ENCODE data around the gene SELP. TPM values are rescaled to one million over a fixed set of nuclear protein-coding genes. Genes with fewer than 3 reads are reported as not detected.

The SELP gene
- polyA plus RNA-seq, 1 of the 3 experiments (the other 2 are of a cell fraction) = not detected

- Histone ChIP-seq H3K9me2 (no peaks in the 10 kb centered on the region), H3K9ac (no peak overlapping the region), H2AFZ (ENCODE audit: low read depth) (no peak overlapping the region), H3F3A (replicated peaks; ENCODE audit: insufficient read depth) (no peaks in the 10 kb centered on the region), H3K9me3 (no peaks in the 10 kb centered on the region), H3K4me2 (no peak overlapping the region), H3K27me3 (ENCODE audit: insufficient read depth) (peaks cover 4% of the 10 kb centered on the region; the same call in 1 of the 2 replicates), H3K36me3 (replicated peaks in 1 of 2; ENCODE audit: control insufficient read depth in 1 of 2, insufficient read depth in 2 of 2, low read length in 1 of 2) (no peaks in the 10 kb centered on the region), H3K4me3 (ENCODE audit: low read depth in 2 of 2, low read length in 1 of 2) (no peak overlapping the region), H4K20me1 (ENCODE audit: insufficient read depth) (no peaks in the 10 kb centered on the region), H3K79me2 (ENCODE audit: insufficient read depth) (no peaks in the 10 kb centered on the region), H3K27ac (ENCODE audit: low read depth in 2 of 2, low read length in 1 of 2) (no peak overlapping the region), H3K4me1 (ENCODE audit: control insufficient read depth in 1 of 2, insufficient read depth in 2 of 2, low read depth in 1 of 2, low read length in 1 of 2) (no peaks in the 10 kb centered on the region; a peak in 1 of 4 replicates)
- TF ChIP-seq RFX5 (IDR thresholded peaks at IDR 0.05; ENCODE audit: low read length) (no peak), ELF1 (IDR thresholded peaks at IDR 0.05) (no peak), JUND (IDR thresholded peaks at IDR 0.05) (no peak), GATA2 (CRISPR knock-in tag; IDR thresholded peaks at IDR 0.05) (no peak), NRF1 (IDR thresholded peaks at IDR 0.05; ENCODE audit: low read depth, low read length) (no peak), SMC3 (IDR thresholded peaks at IDR 0.05; ENCODE audit: low read depth, low read length) (no peak), EZH2phosphoT487 (IDR thresholded peaks at IDR 0.05; ENCODE audit: borderline replicate concordance, low read depth) (no peak), USF2 (IDR thresholded peaks at IDR 0.05; ENCODE audit: borderline replicate concordance, low read depth, low read length) (no peak)
- ChIA-PET CTCF (no interaction called here), POLR2A (no interaction called here)
- no peak for DNase-seq
- 0% methylated on average over 1 of the region's 1 CpG for WGBS (ENCODE audit: low lambda C conversion rate)
These were observed 59.8 kb downstream of the SELP start for GRCh38 chr1:169570172-169570574.

- Histone ChIP-seq H3K9me3 (no peaks in the 10 kb centered on the region), H3K4me3 (ENCODE audit: low read depth in 2 of 2, low read length in 1 of 2) (no peak overlapping the region), H3K79me2 (ENCODE audit: insufficient read depth) (no peaks in the 10 kb centered on the region), H3F3A (replicated peaks; ENCODE audit: insufficient read depth) (no peaks in the 10 kb centered on the region), H4K20me1 (ENCODE audit: insufficient read depth) (no peaks in the 10 kb centered on the region), H3K4me2 (no peak overlapping the region), H3K4me1 (ENCODE audit: control insufficient read depth in 1 of 2, insufficient read depth in 2 of 2, low read depth in 1 of 2, low read length in 1 of 2) (no peaks in the 10 kb centered on the region; a peak in 1 of 4 replicates), H3K9ac (no peak overlapping the region), H3K27ac (ENCODE audit: low read depth in 2 of 2, low read length in 1 of 2) (no peak overlapping the region), H3K27me3 (ENCODE audit: insufficient read depth) (no peaks in the 10 kb centered on the region), H3K36me3 (replicated peaks in 1 of 2; ENCODE audit: control insufficient read depth in 1 of 2, insufficient read depth in 2 of 2, low read length in 1 of 2) (no peaks in the 10 kb centered on the region), H2AFZ (ENCODE audit: low read depth) (no peak overlapping the region), H3K9me2 (no peaks in the 10 kb centered on the region)
- CTCF ChIA-PET = interaction anchor here (0.7 to 0.9 kb wide), 2 partner anchors 18 to 1592 kb away, joined by 3 read pairs; partner anchors contain the start of gene F5
- 5% methylated on average over 1 of the region's 1 CpG for WGBS (ENCODE audit: low lambda C conversion rate)
- TF ChIP-seq YY1 (IDR thresholded peaks at IDR 0.05; ENCODE audit: low read depth) (no peak), JUND (IDR thresholded peaks at IDR 0.05) (no peak), NFIC (IDR thresholded peaks at IDR 0.05; ENCODE audit: borderline replicate concordance) (no peak)
- DNase-seq = no peak
- POLR2A ChIA-PET = no interaction called here
These were observed 61.4 kb downstream of the SELP start for GRCh38 chr1:169568497-169568896.

Data from SK-N-SH (cell line).